DND-41 (cell line): Measurements from ENCODE around the gene PDS5B.

Experiments used
- CTCF ChIP-seq: IDR thresholded peaks from 2 replicates; pipeline ENCODE4 v1.5.1; 2012; ENCODE audit warnings: borderline replicate concordance, low read length, moderate library complexity, mild to moderate bottlenecking; ENCODE audit not compliant: poor library complexity, severe bottlenecking; ENCODE audit errors: extremely low read depth
- EZH2 ChIP-seq: IDR thresholded peaks from 3 replicates; pipeline ENCODE4 v1.6.1; 2012; ENCODE audit warnings: borderline replicate concordance, low read depth, mild to moderate bottlenecking, moderate library complexity, low read length, inconsistent platforms; ENCODE audit not compliant: severe bottlenecking

- no peak for TF ChIP-seq EZH2
- TF ChIP-seq CTCF, result no peak
These were observed 109.5 kb downstream of the PDS5B start for GRCh38 chr13:32695602-32696250.
